SU-DHL-6 (cell line): Measurements from ENCODE around the gene ZAR1L.
"Not testable (repeated sequence)": the region's sequence is repeated elsewhere in the genome, so short reads cannot be mapped to it uniquely, and the experiment has no call there.

Source experiments
- H2AFZ ChIP-seq: fragments of 200-600 bp; sonication (generic); 2 replicates; pipeline ENCODE4 v1.6.1; 2014; ENCODE audit warnings: low read depth, mild to moderate bottlenecking, moderate library complexity, mixed read lengths, antibody characterized with exemption, low read length; ENCODE audit not compliant: severe bottlenecking
- H3F3A ChIP-seq: fragments of 200-600 bp; shearing (Covaris generic); 2 replicates; pipeline ENCODE4 v1.6.0; 2016; ENCODE audit warnings: antibody characterized with exemption, mild to moderate bottlenecking; ENCODE audit not compliant: insufficient read depth
- H3K27ac ChIP-seq: fragments of 200-600 bp; sonication (generic); 2 replicates; pipeline ENCODE4 v1.5.1; 2016; ENCODE audit warnings: low read depth, mild to moderate bottlenecking, low read length, moderate library complexity, mixed read lengths
- H3K27me3 ChIP-seq: fragments of 200-600 bp; sonication (generic), shearing (Covaris generic); 2 replicates; pipeline ENCODE4 v1.6.0; 2014; ENCODE audit warnings: mild to moderate bottlenecking, low read length
- H3K36me3 ChIP-seq: fragments of 200-600 bp; sonication (generic); 2 replicates; pipeline ENCODE4 v1.6.1; 2014; ENCODE audit warnings: mild to moderate bottlenecking, low read length, mixed read lengths
- H3K4me2 ChIP-seq: fragments of 300-600, 200-600 bp; shearing (Covaris generic), sonication (generic); 2 replicates; pipeline ENCODE4 v1.6.0; 2014; ENCODE audit warnings: low read length, low read depth, mild to moderate bottlenecking; ENCODE audit not compliant: poor library complexity, severe bottlenecking
- H3K4me3 ChIP-seq: fragments of 200-600 bp; sonication (generic); 2 replicates; pipeline ENCODE4 v1.5.1; 2014; ENCODE audit warnings: antibody characterized with exemption, low read length, mild to moderate bottlenecking, mixed read lengths; ENCODE audit not compliant: insufficient read depth, poor library complexity, severe bottlenecking
- H3K79me2 ChIP-seq: fragments of 200-600 bp; sonication (generic); 2 replicates; pipeline ENCODE4 v1.6.1; 2014; ENCODE audit warnings: mild to moderate bottlenecking, low read length, moderate library complexity; ENCODE audit not compliant: insufficient read depth
- H3K9ac ChIP-seq: fragments of 200-600 bp; sonication (generic); 2 replicates; pipeline ENCODE4 v1.7.0; 2014; ENCODE audit warnings: mild to moderate bottlenecking, low read length
- H3K9me2 ChIP-seq: fragments of 200-600 bp; sonication (generic); replicated peaks from 2 replicates; pipeline ENCODE4 v1.6.1; 2014; ENCODE audit warnings: low read length; ENCODE audit not compliant: insufficient read depth
- H3K9me3 ChIP-seq: fragments of 200-600 bp; sonication (generic); 2 replicates; pipeline ENCODE4 v1.6.1; 2014; ENCODE audit warnings: low read length, mixed read lengths; ENCODE audit not compliant: insufficient read depth
- H4K20me1 ChIP-seq: fragments of 200-600 bp; sonication (generic); 2 replicates; pipeline ENCODE4 v1.6.1; 2014; ENCODE audit warnings: low read depth, mild to moderate bottlenecking, antibody characterized with exemption, low read length, moderate library complexity, mixed read lengths
- CTCF ChIP-seq: fragments of 200-600 bp; sonication (generic); IDR thresholded peaks from one replicate; pipeline ENCODE4 v1.5.1; 2017; ENCODE audit warnings: antibody characterized with exemption, mild to moderate bottlenecking, low read length, moderate library complexity; ENCODE audit not compliant: insufficient read depth, poor library complexity, severe bottlenecking
- EZH2phosphoT487 ChIP-seq: fragments of 200-600 bp; sonication (generic), shearing (Covaris generic); conservative IDR thresholded peaks from 2 replicates; pipeline ENCODE4 v1.6.1; 2018; ENCODE audit warnings: mild to moderate bottlenecking, antibody characterized with exemption, low read length, moderate library complexity, mixed read lengths

ZAR1L gene, protein sequence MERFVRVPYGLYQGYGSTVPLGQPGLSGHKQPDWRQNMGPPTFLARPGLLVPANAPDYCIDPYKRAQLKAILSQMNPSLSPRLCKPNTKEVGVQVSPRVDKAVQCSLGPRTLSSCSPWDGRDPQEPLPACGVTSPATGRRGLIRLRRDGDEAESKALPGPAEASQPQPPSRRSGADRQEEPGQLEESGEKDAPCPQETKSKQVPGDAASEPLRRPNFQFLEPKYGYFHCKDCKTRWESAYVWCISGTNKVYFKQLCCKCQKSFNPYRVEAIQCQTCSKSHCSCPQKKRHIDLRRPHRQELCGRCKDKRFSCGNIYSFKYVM

GRCh38 chr13:32315238-32316027 is at the start of gene ZAR1L, which contains the start of gene BRCA2:
TSS of gene ZAR1L (minus strand) at chr13:32315363. CDS start at chr13:32311925, 3,438 bp downstream.
TSS of gene BRCA2 (plus strand) at chr13:32315508. CDS start at chr13:32316461, 953 bp downstream.
- H4K20me1 ChIP-seq, result no peaks in the 10 kb centered on the region
- no peaks in the 10 kb centered on the region for H3K9me3 ChIP-seq
- H3K4me2 ChIP-seq, result peak within 1 kb of the TSS; percentile 94
- peak within 1 kb of the TSS; percentile 87 for H2AFZ ChIP-seq
- peak within 1 kb of the TSS; percentile 68 for H3K4me3 ChIP-seq
- H3K27me3 ChIP-seq, result no peaks in the 10 kb centered on the region
- peaks cover 26% of the 10 kb centered on the region for H3K36me3 ChIP-seq
- peaks cover 7% of the 10 kb centered on the region for H3F3A ChIP-seq
- no peaks in the 10 kb centered on the region for H3K9me2 ChIP-seq
- H3K9ac ChIP-seq, result peak within 1 kb of the TSS; percentile 69
- H3K79me2 ChIP-seq, result peaks cover 27% of the 10 kb centered on the region
- H3K27ac ChIP-seq, result peak within 1 kb of the TSS; percentile 85
- no peak for TF ChIP-seq EZH2phosphoT487
- no peak for TF ChIP-seq CTCF

DNA sequence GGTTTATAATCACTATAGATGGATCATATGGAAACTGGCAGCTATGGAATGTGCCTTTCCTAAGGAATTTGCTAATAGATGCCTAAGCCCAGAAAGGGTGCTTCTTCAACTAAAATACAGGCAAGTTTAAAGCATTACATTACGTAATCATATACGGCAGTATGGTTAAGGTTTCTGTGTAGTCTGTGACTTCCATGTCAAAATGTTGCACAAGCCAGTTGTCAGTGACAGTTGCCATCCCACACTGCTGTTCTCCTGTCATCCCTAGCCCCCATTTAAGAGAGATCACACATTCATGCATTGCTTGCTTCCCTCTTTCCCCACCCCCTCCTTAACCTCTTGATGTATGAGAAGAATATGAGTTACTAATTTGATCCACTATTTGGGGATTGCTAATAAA is 47.4 kb upstream of the ZAR1L start:
- H3K4me3 ChIP-seq, result no peak overlapping the region
- no peaks in the 10 kb centered on the region for H3K79me2 ChIP-seq
- peaks cover 24% of the 10 kb centered on the region for H3K36me3 ChIP-seq
- no peaks in the 10 kb centered on the region for H3K9me2 ChIP-seq
- H3K9ac ChIP-seq, result no peak overlapping the region
- peaks cover 5% of the 10 kb centered on the region; the same call in 1 of the 2 replicates for H3F3A ChIP-seq
- H2AFZ ChIP-seq, result no peak overlapping the region
- no peaks in the 10 kb centered on the region for H4K20me1 ChIP-seq
- no peak overlapping the region for H3K27ac ChIP-seq
- no peak overlapping the region for H3K4me2 ChIP-seq
- TF ChIP-seq CTCF (no peak), EZH2phosphoT487 (no peak)
- H3K27me3 ChIP-seq, result no peaks in the 10 kb centered on the region
- H3K9me3 ChIP-seq, result no peaks in the 10 kb centered on the region

DNA sequence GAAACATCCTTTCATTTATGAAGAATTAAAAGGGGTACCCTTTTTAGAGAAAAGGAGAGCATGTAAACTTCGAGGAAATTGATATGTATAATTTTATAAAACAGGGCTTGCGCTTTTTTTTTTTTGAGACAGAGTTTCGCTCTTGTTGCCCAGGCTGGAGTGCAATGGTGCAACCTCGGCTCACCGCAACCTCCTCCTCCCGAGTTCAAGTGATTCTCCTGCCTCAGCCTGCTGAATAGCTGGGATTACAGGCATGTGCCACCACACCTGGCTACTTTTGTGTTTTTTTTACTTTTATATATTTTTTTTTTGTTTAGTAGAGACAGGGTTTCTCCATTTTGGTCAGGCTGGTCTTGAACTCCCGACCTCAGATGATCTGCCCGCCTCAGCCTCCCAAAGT is 40.8 kb upstream of the ZAR1L start:
- not testable (repeated sequence) for H4K20me1 ChIP-seq, H3K4me2 ChIP-seq, H3K9me2 ChIP-seq, H3F3A ChIP-seq, H3K27ac ChIP-seq, H3K27me3 ChIP-seq, H3K9ac ChIP-seq, H3K79me2 ChIP-seq, H3K4me3 ChIP-seq, H3K9me3 ChIP-seq, H2AFZ ChIP-seq
- peaks cover 31% of the 10 kb centered on the region for H3K36me3 ChIP-seq
